Vagina (tissue), 2 donors: ENCODE measurements around the gene PAK1. TPM values are rescaled to one million over a fixed set of nuclear protein-coding genes. Genes with fewer than 3 reads are reported as not detected.

Experiments
- DNase-seq, 2 donors: peaks; one replicate each; pipeline ENCODE4 v3.0.0-alpha.2; 2017; ENCODE audit errors: extremely low spot score in 2 of 2
- H3K27ac ChIP-seq: fragments of 200-600 bp; sonication (generic); one replicate; pipeline ENCODE4 v1.5.1; 2019
- H3K27me3 ChIP-seq: fragments of 200-600 bp; sonication (generic); one replicate; pipeline ENCODE4 v1.5.1; 2019
- H3K36me3 ChIP-seq, 2 donors: fragments of 200-600 bp; sonication (generic); one replicate each; pipeline ENCODE4 v1.5.1; 2017 to 2019
- H3K4me1 ChIP-seq: fragments of 200-600 bp; sonication (generic); one replicate; pipeline ENCODE4 v1.5.1; 2019
- H3K4me3 ChIP-seq, 2 donors: fragments of 200-600 bp; sonication (generic); 1 replicate in 1 of 2; 2 replicates in 1 of 2; pipeline ENCODE4 v1.5.1; 2016 to 2019
- H3K9me3 ChIP-seq: fragments of 200-600 bp; sonication (generic); one replicate; pipeline ENCODE4 v1.5.1; 2019
- POLR2A ChIP-seq, 2 donors: fragments of 450-650 bp; IDR thresholded peaks; one replicate each; pipeline ENCODE4 v1.6.1; 2017; ENCODE audit warnings: antibody characterized with exemption in 2 of 2, mild to moderate bottlenecking in 2 of 2, moderate library complexity in 2 of 2
- POLR2AphosphoS5 ChIP-seq, 2 donors: sonication (generic); formaldehyde crosslinking; IDR thresholded peaks; one replicate each; pipeline ENCODE4 v1.9.0; 2017; ENCODE audit warnings: antibody characterized with exemption in 2 of 2, mild to moderate bottlenecking in 2 of 2, low read depth in 1 of 2; ENCODE audit not compliant: insufficient read depth in 1 of 2
- intact Hi-C: fragments of 100-400 bp; cut with DNase I; formaldehyde crosslinking; loops from one replicate; pipeline ENCODE4 v1.15.1; 2023
- total RNA-seq: library from RNA; depleted of rRNA; stranded (reverse); fragments of >200 nt; gene quantifications from one replicate; pipeline ENCODE4 v1.2.3, GENCODE V29; 2016
- TF ChIP-seq, protein P1 (sequence below), 3 experiments: fragments of 450-650 bp in 2 of 3; fragments of 200-600 bp in 1 of 3; sonication (generic) in 1 of 3; IDR thresholded peaks; one replicate each; pipeline ENCODE4 v1.5.1; 2017 to 2019; ENCODE audit warnings: antibody characterized with exemption in 3 of 3, mild to moderate bottlenecking in 2 of 3, moderate library complexity in 2 of 3

PAK1 gene
- total RNA-seq, 1 donor from 2014 or later = 43.5 TPM

DNA sequence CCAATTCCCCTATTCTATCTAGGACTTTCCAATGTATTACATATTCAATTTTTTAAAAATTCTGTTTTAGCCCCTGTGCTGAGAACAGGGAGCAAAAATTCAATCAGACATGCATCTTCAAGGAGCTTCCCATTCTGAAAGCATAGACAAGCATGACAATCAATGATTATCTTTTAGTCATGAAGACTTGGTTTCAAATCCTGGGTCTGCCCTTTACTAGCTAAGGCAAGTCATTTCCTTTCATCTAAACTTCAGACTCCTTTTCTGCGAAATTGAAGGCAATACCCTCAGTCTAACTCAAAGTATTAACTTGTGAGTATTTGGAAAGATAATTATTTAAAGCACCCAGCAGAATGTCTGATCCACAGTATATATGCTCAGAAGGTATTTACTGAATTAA, 24.1 kb downstream of the PAK1 start:
- intact Hi-C loops = no loop called here
- DNase-seq = no peak
- TF ChIP-seq POLR2A (IDR thresholded peaks at IDR 0.05) = no peak
- no peak for TF ChIP-seq POLR2AphosphoS5 (IDR thresholded peaks at IDR 0.05; ENCODE audit: insufficient read depth in 1 of 2, low read depth in 1 of 2)
- TF ChIP-seq, protein P1, sequence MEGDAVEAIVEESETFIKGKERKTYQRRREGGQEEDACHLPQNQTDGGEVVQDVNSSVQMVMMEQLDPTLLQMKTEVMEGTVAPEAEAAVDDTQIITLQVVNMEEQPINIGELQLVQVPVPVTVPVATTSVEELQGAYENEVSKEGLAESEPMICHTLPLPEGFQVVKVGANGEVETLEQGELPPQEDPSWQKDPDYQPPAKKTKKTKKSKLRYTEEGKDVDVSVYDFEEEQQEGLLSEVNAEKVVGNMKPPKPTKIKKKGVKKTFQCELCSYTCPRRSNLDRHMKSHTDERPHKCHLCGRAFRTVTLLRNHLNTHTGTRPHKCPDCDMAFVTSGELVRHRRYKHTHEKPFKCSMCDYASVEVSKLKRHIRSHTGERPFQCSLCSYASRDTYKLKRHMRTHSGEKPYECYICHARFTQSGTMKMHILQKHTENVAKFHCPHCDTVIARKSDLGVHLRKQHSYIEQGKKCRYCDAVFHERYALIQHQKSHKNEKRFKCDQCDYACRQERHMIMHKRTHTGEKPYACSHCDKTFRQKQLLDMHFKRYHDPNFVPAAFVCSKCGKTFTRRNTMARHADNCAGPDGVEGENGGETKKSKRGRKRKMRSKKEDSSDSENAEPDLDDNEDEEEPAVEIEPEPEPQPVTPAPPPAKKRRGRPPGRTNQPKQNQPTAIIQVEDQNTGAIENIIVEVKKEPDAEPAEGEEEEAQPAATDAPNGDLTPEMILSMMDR (IDR thresholded peaks at IDR 0.05) = no peak
- Histone ChIP-seq H3K36me3 (no peaks in the 10 kb centered on the region), H3K4me1 (no peaks in the 10 kb centered on the region), H3K4me3 (no peak overlapping the region), H3K9me3 (no peaks in the 10 kb centered on the region), H3K27ac (no peak overlapping the region), H3K27me3 (no peaks in the 10 kb centered on the region)

DNA sequence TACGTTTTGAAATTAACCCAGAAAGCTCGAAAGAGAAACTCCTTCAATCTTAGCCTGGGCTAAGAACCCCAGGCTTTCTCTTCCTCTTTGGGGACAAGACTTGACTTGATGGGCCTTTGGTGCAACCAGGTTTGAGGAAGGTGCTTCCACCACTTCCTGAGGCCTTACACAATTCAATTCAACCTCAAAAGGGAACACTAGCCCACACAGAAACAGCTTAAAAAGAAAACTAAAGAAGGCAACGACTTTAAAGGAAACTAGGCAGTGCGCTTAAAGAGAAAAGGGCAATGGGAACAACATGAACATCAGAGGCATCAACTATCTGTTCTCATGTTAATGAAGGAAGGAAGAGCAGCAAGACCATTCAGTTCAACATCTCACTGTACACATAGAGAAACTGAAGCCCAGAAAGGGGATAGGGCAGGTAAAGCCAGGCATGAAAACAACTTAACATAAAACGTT, 24.8 kb downstream of the PAK1 start:
- Histone ChIP-seq H3K9me3 (no peaks in the 10 kb centered on the region), H3K4me3 (no peak overlapping the region), H3K27ac (no peak overlapping the region), H3K36me3 (no peaks in the 10 kb centered on the region), H3K4me1 (no peaks in the 10 kb centered on the region), H3K27me3 (no peaks in the 10 kb centered on the region)
- TF ChIP-seq POLR2A (IDR thresholded peaks at IDR 0.05) (no peak), POLR2AphosphoS5 (IDR thresholded peaks at IDR 0.05; ENCODE audit: insufficient read depth in 1 of 2, low read depth in 1 of 2) (no peak)
- TF ChIP-seq, protein P1 (IDR thresholded peaks at IDR 0.05) = no peak
- intact Hi-C loops = no loop called here
- no peak for DNase-seq

DNA sequence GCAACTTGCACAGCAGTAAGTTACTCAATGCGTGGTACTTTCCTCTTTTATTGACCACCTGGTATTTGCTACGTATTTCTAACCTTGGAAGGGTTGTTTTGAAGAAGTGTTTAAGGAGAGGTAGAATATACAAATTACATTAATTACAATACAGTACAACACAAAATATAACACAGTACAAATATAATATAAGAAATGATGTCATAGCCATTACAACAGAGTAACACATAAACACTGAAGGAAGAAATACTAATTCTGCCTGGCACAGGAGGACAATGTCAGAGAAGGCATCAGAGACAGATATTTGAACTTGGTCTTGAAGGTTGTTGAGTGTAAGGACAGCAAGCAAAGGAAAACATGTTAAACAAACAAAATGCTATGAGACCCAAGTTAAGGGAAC, 25.6 kb downstream of the PAK1 start:
- H3K9me3 ChIP-seq = no peaks in the 10 kb centered on the region
- no peak overlapping the region for H3K4me3 ChIP-seq
- no peaks in the 10 kb centered on the region for H3K27me3 ChIP-seq
- no peak for DNase-seq
- intact Hi-C loops = no loop called here
- no peaks in the 10 kb centered on the region for H3K4me1 ChIP-seq
- TF ChIP-seq, protein P1 (IDR thresholded peaks at IDR 0.05) = no peak
- no peak for TF ChIP-seq POLR2A (IDR thresholded peaks at IDR 0.05)
- TF ChIP-seq POLR2AphosphoS5 (IDR thresholded peaks at IDR 0.05; ENCODE audit: insufficient read depth in 1 of 2, low read depth in 1 of 2) = no peak
- no peaks in the 10 kb centered on the region for H3K36me3 ChIP-seq
- H3K27ac ChIP-seq = no peak overlapping the region

DNA sequence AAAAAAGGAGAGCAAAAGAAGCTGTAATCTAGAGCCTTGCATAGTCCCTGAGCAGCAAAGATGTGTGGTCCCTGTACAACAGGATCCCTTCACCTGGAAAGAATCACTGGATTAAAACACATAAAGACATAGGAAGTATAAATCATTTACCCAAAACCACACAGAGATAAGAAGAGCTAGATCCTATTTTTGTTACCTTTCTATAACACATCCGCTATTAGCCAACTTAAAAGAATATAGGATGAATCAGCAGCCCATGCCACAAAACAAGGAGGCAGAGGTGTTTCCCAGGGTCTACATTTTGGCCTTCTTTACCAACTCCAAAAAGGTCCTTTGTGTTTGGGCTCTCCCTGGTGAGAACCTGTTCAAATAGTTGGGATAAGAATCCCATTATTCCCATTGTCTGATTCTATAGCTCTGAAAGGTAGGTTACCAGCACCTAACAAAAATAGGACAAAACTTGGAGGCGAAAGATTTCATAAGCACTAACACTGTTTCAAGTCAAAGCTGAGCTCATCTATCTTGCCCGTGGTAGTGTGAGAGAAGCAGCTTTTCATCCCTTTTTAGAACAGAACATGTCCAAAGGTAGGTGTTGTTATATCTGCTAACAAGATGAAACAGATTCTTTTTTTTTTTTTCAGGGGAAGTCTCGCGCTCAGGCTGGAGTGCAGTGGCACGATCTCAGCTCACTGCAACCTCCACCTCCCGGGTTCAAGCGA, 26.8 kb downstream of the PAK1 start:
- no peak overlapping the region for H3K4me3 ChIP-seq
- no peaks in the 10 kb centered on the region for H3K4me1 ChIP-seq
- TF ChIP-seq POLR2AphosphoS5 (IDR thresholded peaks at IDR 0.05; ENCODE audit: insufficient read depth in 1 of 2, low read depth in 1 of 2) = no peak
- TF ChIP-seq, protein P1 (IDR thresholded peaks at IDR 0.05) = no peak
- TF ChIP-seq POLR2A (IDR thresholded peaks at IDR 0.05) = no peak
- H3K27ac ChIP-seq = no peak overlapping the region
- no peak for DNase-seq
- intact Hi-C loops = no loop called here
- no peaks in the 10 kb centered on the region for H3K27me3 ChIP-seq
- no peaks in the 10 kb centered on the region for H3K36me3 ChIP-seq
- no peaks in the 10 kb centered on the region for H3K9me3 ChIP-seq

DNA sequence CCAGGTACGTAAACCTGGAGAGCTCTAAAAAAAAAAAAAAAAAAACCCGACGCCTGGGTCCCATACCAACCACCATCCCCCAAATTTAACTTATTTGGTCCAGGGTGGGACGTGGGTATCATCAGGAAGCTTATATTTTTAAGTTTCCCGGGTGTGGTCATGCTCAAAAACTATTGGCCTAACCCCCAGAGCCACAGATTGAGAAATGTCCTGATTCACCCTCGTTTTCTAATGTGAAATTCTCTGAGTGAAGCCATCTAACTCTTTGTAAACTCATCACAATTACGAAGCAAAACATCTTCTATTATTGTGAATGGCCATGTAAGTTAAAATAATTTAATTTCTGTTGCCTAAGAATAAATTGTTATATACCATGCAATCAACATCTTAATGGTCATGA, 29.6 kb downstream of the PAK1 start:
- Histone ChIP-seq H3K4me1 (no peaks in the 10 kb centered on the region), H3K27me3 (no peaks in the 10 kb centered on the region), H3K4me3 (no peak overlapping the region), H3K36me3 (no peaks in the 10 kb centered on the region), H3K27ac (no peak overlapping the region), H3K9me3 (no peaks in the 10 kb centered on the region)
- intact Hi-C loops = no loop called here
- no peak for DNase-seq
- TF ChIP-seq, protein P1 (IDR thresholded peaks at IDR 0.05) = no peak
- TF ChIP-seq POLR2AphosphoS5 (IDR thresholded peaks at IDR 0.05; ENCODE audit: insufficient read depth in 1 of 2, low read depth in 1 of 2) = no peak
- TF ChIP-seq POLR2A (IDR thresholded peaks at IDR 0.05) = no peak
